Loucy (cell line): Measurements from ENCODE around the gene C2orf92.
A peak's percentile ranks its signal among the peaks of the same experiment; 100 is the strongest.

ENCODE experiments used
- H2AFZ ChIP-seq: fragments of 200-600 bp; sonication (generic); 2 replicates; pipeline ENCODE4 v1.6.0; 2016; ENCODE audit warnings: antibody characterized with exemption, mild to moderate bottlenecking, low read length, moderate library complexity
- H3F3A ChIP-seq: fragments of 200-600 bp; 2 replicates; pipeline ENCODE4 v1.6.0; 2016; ENCODE audit warnings: antibody characterized with exemption, low read depth, mild to moderate bottlenecking
- H3K27me3 ChIP-seq: fragments of 200-600 bp; sonication (generic); 2 replicates; pipeline ENCODE4 v1.6.1; 2014; ENCODE audit warnings: low read length, mild to moderate bottlenecking; ENCODE audit not compliant: insufficient read depth, poor library complexity, severe bottlenecking
- H3K36me3 ChIP-seq: fragments of 200-600 bp; sonication (generic); 2 replicates; pipeline ENCODE4 v1.6.1; 2016; ENCODE audit warnings: low read length; ENCODE audit not compliant: insufficient read depth
- H3K4me1 ChIP-seq: fragments of 200-600 bp; sonication (generic); 2 replicates; pipeline ENCODE4 v1.5.1; 2014; ENCODE audit warnings: low read length, mild to moderate bottlenecking; ENCODE audit not compliant: insufficient read depth, poor library complexity, severe bottlenecking
- H3K4me2 ChIP-seq: fragments of 200-600 bp; sonication (generic); 2 replicates; pipeline ENCODE4 v1.6.0; 2014; ENCODE audit warnings: antibody characterized with exemption, low read length, low read depth, mild to moderate bottlenecking; ENCODE audit not compliant: poor library complexity, severe bottlenecking
- H3K4me3 ChIP-seq: fragments of 200-600 bp; sonication (generic); 2 replicates; pipeline ENCODE4 v1.5.1; 2014; ENCODE audit warnings: low read length, mild to moderate bottlenecking, mixed read lengths; ENCODE audit not compliant: poor library complexity, severe bottlenecking
- H3K79me2 ChIP-seq: fragments of 200-600 bp; sonication (generic); 2 replicates; pipeline ENCODE4 v1.6.1; 2014; ENCODE audit warnings: low read length; ENCODE audit not compliant: insufficient read depth
- H3K9ac ChIP-seq: fragments of 200-600 bp; sonication (generic); 2 replicates; pipeline ENCODE4 v1.6.0; 2014; ENCODE audit warnings: mild to moderate bottlenecking, low read depth, low read length, moderate library complexity; ENCODE audit not compliant: poor library complexity, severe bottlenecking
- H3K9me2 ChIP-seq: fragments of 200-600 bp; sonication (generic); replicated peaks from 2 replicates; pipeline ENCODE4 v1.6.1; 2016; ENCODE audit warnings: low read depth, low read length, mixed read lengths
- H3K9me3 ChIP-seq: fragments of 200-600 bp; sonication (generic); 2 replicates; pipeline ENCODE4 v1.6.1; 2014; ENCODE audit warnings: mild to moderate bottlenecking, antibody characterized with exemption, low read length, low read depth; ENCODE audit not compliant: insufficient read depth
- H4K20me1 ChIP-seq: fragments of 200-600 bp; sonication (generic); 2 replicates; pipeline ENCODE4 v1.6.0; 2014; ENCODE audit warnings: antibody characterized with exemption, low read length, mild to moderate bottlenecking; ENCODE audit not compliant: insufficient read depth, poor library complexity, severe bottlenecking
- EZH2phosphoT487 ChIP-seq: fragments of 200-600 bp; IDR thresholded peaks from 2 replicates; pipeline ENCODE4 v1.6.1; 2018; ENCODE audit warnings: antibody characterized with exemption, mild to moderate bottlenecking, moderate library complexity, borderline replicate concordance
- TF ChIP-seq, protein P1 (sequence below): fragments of 200-600 bp; sonication (generic); conservative IDR thresholded peaks from 2 replicates; pipeline ENCODE4 v1.5.1; 2014; ENCODE audit warnings: mild to moderate bottlenecking, antibody characterized with exemption, low read length

Gene C2orf92

GRCh38 chr2:97702731-97703470 is 33.4 kb downstream of the C2orf92 start:
- H3K9me2 ChIP-seq, result no peaks in the 10 kb centered on the region
- no peak overlapping the region for H2AFZ ChIP-seq
- H3F3A ChIP-seq, result no peaks in the 10 kb centered on the region
- no peaks in the 10 kb centered on the region for H3K27me3 ChIP-seq
- H3K79me2 ChIP-seq, result no peaks in the 10 kb centered on the region
- no peaks in the 10 kb centered on the region for H3K9me3 ChIP-seq
- H3K9ac ChIP-seq, result peak overlapping the region; percentile 8
- no peak overlapping the region for H3K4me2 ChIP-seq
- H3K36me3 ChIP-seq, result no peaks in the 10 kb centered on the region
- H3K4me1 ChIP-seq, result peaks cover 29% of the 10 kb centered on the region
- no peak overlapping the region for H3K4me3 ChIP-seq
- H4K20me1 ChIP-seq, result no peaks in the 10 kb centered on the region
- TF ChIP-seq, protein P1, sequence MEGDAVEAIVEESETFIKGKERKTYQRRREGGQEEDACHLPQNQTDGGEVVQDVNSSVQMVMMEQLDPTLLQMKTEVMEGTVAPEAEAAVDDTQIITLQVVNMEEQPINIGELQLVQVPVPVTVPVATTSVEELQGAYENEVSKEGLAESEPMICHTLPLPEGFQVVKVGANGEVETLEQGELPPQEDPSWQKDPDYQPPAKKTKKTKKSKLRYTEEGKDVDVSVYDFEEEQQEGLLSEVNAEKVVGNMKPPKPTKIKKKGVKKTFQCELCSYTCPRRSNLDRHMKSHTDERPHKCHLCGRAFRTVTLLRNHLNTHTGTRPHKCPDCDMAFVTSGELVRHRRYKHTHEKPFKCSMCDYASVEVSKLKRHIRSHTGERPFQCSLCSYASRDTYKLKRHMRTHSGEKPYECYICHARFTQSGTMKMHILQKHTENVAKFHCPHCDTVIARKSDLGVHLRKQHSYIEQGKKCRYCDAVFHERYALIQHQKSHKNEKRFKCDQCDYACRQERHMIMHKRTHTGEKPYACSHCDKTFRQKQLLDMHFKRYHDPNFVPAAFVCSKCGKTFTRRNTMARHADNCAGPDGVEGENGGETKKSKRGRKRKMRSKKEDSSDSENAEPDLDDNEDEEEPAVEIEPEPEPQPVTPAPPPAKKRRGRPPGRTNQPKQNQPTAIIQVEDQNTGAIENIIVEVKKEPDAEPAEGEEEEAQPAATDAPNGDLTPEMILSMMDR, result no peak
- no peak for TF ChIP-seq EZH2phosphoT487

DNA sequence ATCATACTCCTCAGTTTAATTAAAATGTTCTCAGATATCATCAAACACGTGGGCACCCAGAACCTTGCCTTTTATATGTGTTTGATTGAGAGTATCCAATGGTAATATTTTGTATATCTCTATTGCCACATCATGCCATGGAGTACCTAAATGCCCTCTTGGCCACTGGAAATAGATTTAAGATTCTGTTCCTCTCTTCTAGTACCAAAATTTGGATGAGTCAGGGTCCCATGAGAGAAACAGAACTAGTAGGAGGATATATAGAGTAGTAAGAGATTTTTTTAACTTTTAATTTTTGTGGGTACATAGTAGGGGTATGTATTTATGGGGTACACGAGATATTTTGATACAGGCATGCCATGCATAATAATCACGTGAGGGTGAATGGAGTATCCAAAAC is 34.2 kb downstream of the C2orf92 start:
- Histone ChIP-seq H3K9me2 (no peaks in the 10 kb centered on the region), H3K27me3 (no peaks in the 10 kb centered on the region), H3K4me2 (no peak overlapping the region), H3K9ac (no peak overlapping the region), H3K4me1 (peaks cover 37% of the 10 kb centered on the region), H3K4me3 (no peak overlapping the region), H3K79me2 (no peaks in the 10 kb centered on the region), H2AFZ (no peak overlapping the region), H4K20me1 (no peaks in the 10 kb centered on the region), H3K36me3 (no peaks in the 10 kb centered on the region), H3K9me3 (no peaks in the 10 kb centered on the region), H3F3A (no peaks in the 10 kb centered on the region)
- no peak for TF ChIP-seq EZH2phosphoT487
- TF ChIP-seq, protein P1, result no peak

GRCh38 chr2:97704989-97705388 is 35.5 kb downstream of the C2orf92 start:
- H4K20me1 ChIP-seq, result no peaks in the 10 kb centered on the region
- no peaks in the 10 kb centered on the region for H3K79me2 ChIP-seq
- H3K36me3 ChIP-seq, result no peaks in the 10 kb centered on the region
- H3K27me3 ChIP-seq, result no peaks in the 10 kb centered on the region
- TF ChIP-seq, protein P1, result no peak
- no peak for TF ChIP-seq EZH2phosphoT487
- no peaks in the 10 kb centered on the region for H3F3A ChIP-seq
- H3K4me2 ChIP-seq, result no peak overlapping the region
- H3K4me3 ChIP-seq, result no peak overlapping the region
- no peak overlapping the region for H2AFZ ChIP-seq
- no peaks in the 10 kb centered on the region for H3K9me3 ChIP-seq
- peaks cover 38% of the 10 kb centered on the region for H3K4me1 ChIP-seq
- H3K9me2 ChIP-seq, result no peaks in the 10 kb centered on the region
- H3K9ac ChIP-seq, result no peak overlapping the region
